ENCODE data around the gene N4BP2L1. TPM values are rescaled to one million over a fixed set of nuclear protein-coding genes. Genes with fewer than 3 reads are reported as not detected.

Gene N4BP2L1
- total RNA-seq, 2 donors from 2014 or later: 4.8 to 10.3 TPM

DNA sequence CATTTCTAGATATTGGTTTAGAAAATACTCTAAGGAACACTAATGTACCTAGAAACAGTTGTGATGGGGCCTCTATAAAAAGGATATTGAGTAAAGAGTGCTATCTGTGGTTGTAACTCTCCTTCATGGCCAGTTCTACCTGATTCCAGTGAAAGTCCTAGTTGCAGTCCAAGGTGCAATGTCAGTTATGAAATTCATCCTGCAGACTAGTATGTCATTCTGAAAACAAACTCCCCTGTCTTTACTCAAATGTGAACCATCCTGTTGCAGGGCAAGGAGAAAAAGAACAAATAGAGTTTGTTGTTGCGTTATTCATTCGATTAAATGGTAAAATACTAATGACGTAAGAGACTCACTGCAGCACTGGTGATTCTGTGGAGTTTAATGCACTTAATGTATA, 18.3 kb upstream of the N4BP2L1 start:
- intact Hi-C loops (cut with DNase I): no loop called here
- Histone ChIP-seq H3K36me3 (no peaks in the 10 kb centered on the region), H3K4me1 (no peaks in the 10 kb centered on the region), H3K9ac (ENCODE audit: low read depth in 2 of 2, low read length in 2 of 2) (no peak overlapping the region), H3K27ac (no peak overlapping the region), H3K27me3 (no peaks in the 10 kb centered on the region), H3K9me3 (no peaks in the 10 kb centered on the region), H3K4me3 (no peak overlapping the region)
- DNase-seq: no peak
- no peak for TF ChIP-seq CTCF (IDR thresholded peaks at IDR 0.05)

GRCh38 chr13:32445461-32445860, 17.5 kb upstream of the N4BP2L1 start:
- no peak overlapping the region for H3K9ac ChIP-seq (ENCODE audit: low read depth in 2 of 2, low read length in 2 of 2)
- no peaks in the 10 kb centered on the region for H3K9me3 ChIP-seq
- no peak for DNase-seq
- no peak overlapping the region for H3K27ac ChIP-seq
- no peak for TF ChIP-seq CTCF (IDR thresholded peaks at IDR 0.05)
- no peaks in the 10 kb centered on the region for H3K27me3 ChIP-seq
- no peak overlapping the region for H3K4me3 ChIP-seq
- no peaks in the 10 kb centered on the region for H3K36me3 ChIP-seq
- H3K4me1 ChIP-seq: no peaks in the 10 kb centered on the region
- intact Hi-C loops (cut with DNase I): no loop called here

DNA sequence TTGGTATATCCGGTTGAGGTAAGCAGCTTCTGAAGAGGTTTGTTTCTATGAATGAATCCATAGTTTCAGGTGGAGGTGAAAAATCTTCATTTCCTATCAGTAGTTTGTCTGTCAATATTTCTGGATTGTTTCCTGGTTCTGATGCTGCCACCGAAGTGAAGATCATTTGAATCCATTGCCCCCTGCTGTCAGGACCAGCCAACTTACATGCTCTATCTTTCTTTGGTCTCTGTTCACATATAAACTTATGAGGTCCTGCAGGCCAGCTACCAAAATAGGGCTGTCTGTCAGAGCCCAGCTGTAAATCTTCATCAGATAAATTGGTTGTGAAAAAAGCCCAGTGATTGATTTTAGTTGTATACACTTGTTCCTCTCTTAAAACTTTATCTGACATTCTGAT, 15.2 kb upstream of the N4BP2L1 start:
- no peaks in the 10 kb centered on the region for H3K4me1 ChIP-seq
- H3K36me3 ChIP-seq: no peaks in the 10 kb centered on the region
- no peaks in the 10 kb centered on the region for H3K9me3 ChIP-seq
- H3K4me3 ChIP-seq: no peak overlapping the region
- no peak overlapping the region for H3K9ac ChIP-seq (ENCODE audit: low read depth in 2 of 2, low read length in 2 of 2)
- no peak for DNase-seq
- H3K27ac ChIP-seq: no peak overlapping the region
- TF ChIP-seq CTCF (IDR thresholded peaks at IDR 0.05): no peak
- intact Hi-C loops (cut with DNase I): no loop called here
- H3K27me3 ChIP-seq: no peaks in the 10 kb centered on the region

DNA sequence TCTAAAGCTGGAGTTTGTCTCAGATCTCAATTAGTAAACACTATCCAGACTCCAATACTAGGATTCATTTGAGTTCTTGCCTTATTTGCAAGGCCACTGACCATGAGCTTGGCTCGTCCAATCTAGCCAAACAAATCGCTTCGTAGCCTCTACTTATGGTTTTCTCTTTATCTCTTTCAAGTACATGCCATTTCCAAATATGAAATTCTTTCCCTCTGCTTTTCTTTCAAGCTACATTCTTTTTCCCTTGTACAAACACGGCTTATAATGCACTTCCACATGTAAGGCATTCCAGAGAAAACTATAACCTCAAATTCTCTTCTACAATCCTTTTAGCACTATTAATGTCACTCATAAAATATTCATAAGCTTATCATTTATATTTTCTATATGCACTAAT, 10.9 kb upstream of the N4BP2L1 start:
- Histone ChIP-seq H3K9me3 (no peaks in the 10 kb centered on the region), H3K27ac (no peak overlapping the region), H3K9ac (ENCODE audit: low read depth in 2 of 2, low read length in 2 of 2) (no peak overlapping the region), H3K4me3 (no peak overlapping the region), H3K4me1 (no peaks in the 10 kb centered on the region), H3K36me3 (no peaks in the 10 kb centered on the region), H3K27me3 (no peaks in the 10 kb centered on the region)
- intact Hi-C loops (cut with DNase I): no loop called here
- TF ChIP-seq CTCF (IDR thresholded peaks at IDR 0.05): no peak
- no peak for DNase-seq

GRCh38 chr13:32432856-32433255, 4.9 kb upstream of the N4BP2L1 start:
- Histone ChIP-seq H3K27me3 (no peaks in the 10 kb centered on the region), H3K27ac (no peak overlapping the region), H3K36me3 (no peaks in the 10 kb centered on the region), H3K9me3 (no peaks in the 10 kb centered on the region), H3K9ac (ENCODE audit: low read depth in 2 of 2, low read length in 2 of 2) (no peak overlapping the region), H3K4me3 (no peak overlapping the region), H3K4me1 (no peaks in the 10 kb centered on the region)
- DNase-seq: no peak
- intact Hi-C loops (cut with DNase I): no loop called here
- no peak for TF ChIP-seq CTCF (IDR thresholded peaks at IDR 0.05)

GRCh38 chr13:32431361-32431760, 3.4 kb upstream of the N4BP2L1 start:
- TF ChIP-seq CTCF (IDR thresholded peaks at IDR 0.05): no peak
- Histone ChIP-seq H3K27me3 (no peaks in the 10 kb centered on the region), H3K36me3 (no peaks in the 10 kb centered on the region), H3K4me1 (no peaks in the 10 kb centered on the region), H3K9me3 (no peaks in the 10 kb centered on the region), H3K9ac (ENCODE audit: low read depth in 2 of 2, low read length in 2 of 2) (no peak overlapping the region), H3K27ac (no peak overlapping the region), H3K4me3 (no peak overlapping the region)
- intact Hi-C loops (cut with DNase I): no loop called here
- no peak for DNase-seq

All from colonic mucosa (tissue), 4 donors.